Measurements from ENCODE around the gene HIVEP3.
A peak's percentile ranks its signal among the peaks of the same experiment; 100 is the strongest.

Gene HIVEP3

DNA sequence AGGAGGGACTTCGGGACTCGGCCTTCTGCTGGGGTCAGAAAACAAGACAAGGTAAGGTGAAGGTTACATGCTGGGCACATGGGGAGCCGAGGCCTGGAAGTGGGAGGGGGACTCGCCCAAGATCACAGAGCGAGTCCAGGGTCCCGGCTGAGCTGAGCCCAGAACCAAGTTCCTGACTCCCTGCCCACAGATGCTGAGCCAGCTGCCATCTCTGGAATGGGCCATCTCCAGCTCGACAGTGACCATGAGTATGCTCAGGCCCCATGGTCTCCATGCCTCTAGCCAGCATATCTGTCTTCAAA lies 407.5 kb downstream of the HIVEP3 start:
- no peaks in the 10 kb centered on the region for H3K9me3 ChIP-seq (replicated peaks in 1 of 2; ENCODE audit: control insufficient read depth in 2 of 2, insufficient read depth in 1 of 2, low read depth in 1 of 2, low read length in 2 of 2)
- H3K14ac ChIP-seq (ENCODE audit: low read length), result peak overlapping the region; percentile 83
- no peak overlapping the region for H3K23ac ChIP-seq (ENCODE audit: low read depth, low read length, poor library complexity)
- peak overlapping the region; percentile 13 for H2BK5ac ChIP-seq (ENCODE audit: low read length)
- H2AK5ac ChIP-seq (ENCODE audit: low read depth, low read length), result peak overlapping the region; percentile 60
- no CpG with 5 or more reads among the region's 7 CpGs for WGBS, 2 donors (ENCODE audit: extremely low coverage in 2 of 2, insufficient read length in 2 of 2, insufficient replicate concordance in 1 of 2)
- H2BK12ac ChIP-seq (ENCODE audit: low read length), result no peak overlapping the region
- H3K27me3 ChIP-seq (ENCODE audit: control insufficient read depth in 3 of 3, insufficient read depth in 3 of 3, low read depth in 1 of 3, low read length in 3 of 3), result no peaks in the 10 kb centered on the region
- H3K27ac ChIP-seq (replicated peaks; ENCODE audit: low read length), result no peak overlapping the region
- no peak overlapping the region for H2BK15ac ChIP-seq (ENCODE audit: low read length)
- H3K18ac ChIP-seq (ENCODE audit: low read length), result peak overlapping the region; percentile 41
- no peak overlapping the region for H3K4me2 ChIP-seq (ENCODE audit: insufficient read depth, low read length, poor library complexity, severe bottlenecking)
- H3K4me3 ChIP-seq (ENCODE audit: low read length in 2 of 2), result no peak overlapping the region
- H2BK120ac ChIP-seq (ENCODE audit: low read depth, low read length), result no peak overlapping the region
- no peak overlapping the region for H4K8ac ChIP-seq (ENCODE audit: low read depth, low read length)
- no peak overlapping the region for H4K91ac ChIP-seq (ENCODE audit: low read depth, low read length, poor library complexity)
- no peaks in the 10 kb centered on the region for H3K36me3 ChIP-seq (replicated peaks in 1 of 2; ENCODE audit: control insufficient read depth in 2 of 2, insufficient read depth in 2 of 2, low read length in 2 of 2)
- H3K4me1 ChIP-seq (ENCODE audit: control insufficient read depth in 2 of 2, insufficient read depth in 1 of 2, low read depth in 1 of 2, low read length in 2 of 2), result peaks cover 14% of the 10 kb centered on the region in 2 donors
- H2AFZ ChIP-seq (ENCODE audit: low read length), result no peak overlapping the region
- no peak overlapping the region for H3K4ac ChIP-seq (ENCODE audit: low read length)
- no peaks in the 10 kb centered on the region for H3K79me1 ChIP-seq (ENCODE audit: low read depth, low read length)
- H3K9ac ChIP-seq (ENCODE audit: low read depth, low read length, poor library complexity), result peak overlapping the region; percentile 31
- no peak for DNase-seq (ENCODE audit: low spot score)

DNA sequence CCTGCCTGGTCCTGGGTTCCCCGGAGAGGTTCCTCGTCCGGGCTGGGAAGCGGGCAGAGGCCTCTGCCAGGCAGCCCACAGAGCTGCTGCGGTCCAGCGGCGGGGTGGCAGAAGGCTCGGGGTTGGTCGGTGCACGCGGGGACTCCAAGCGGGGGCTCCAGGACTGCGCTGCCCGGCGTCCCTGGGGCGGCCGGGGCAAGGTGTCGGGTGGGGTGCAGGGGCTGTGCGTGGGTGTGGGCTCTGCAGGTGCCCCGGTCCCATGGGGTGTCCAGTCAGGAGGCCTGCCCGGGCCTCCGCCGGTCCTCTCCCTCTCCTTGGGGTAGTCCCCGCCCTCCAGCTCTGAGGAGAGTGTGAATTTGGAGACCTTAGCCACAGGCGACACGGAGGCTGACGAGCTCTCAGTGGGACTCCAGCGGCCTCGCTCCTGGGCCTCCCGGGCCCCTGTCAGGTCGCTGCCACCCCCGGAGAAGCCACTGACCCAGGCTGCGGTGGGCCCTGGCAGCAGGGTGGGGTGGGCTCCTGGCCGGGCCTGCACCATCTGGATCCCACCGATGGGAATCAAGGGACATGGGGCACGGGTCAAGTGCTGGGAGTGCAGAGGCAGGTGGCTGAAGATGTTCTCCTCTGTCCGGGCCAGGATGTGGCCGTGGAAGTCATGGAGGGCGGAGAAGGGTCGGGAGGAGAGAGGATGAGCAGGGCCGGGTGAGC lies 408.0 kb downstream of the HIVEP3 start:
- no peak for DNase-seq (ENCODE audit: low spot score)
- no peak overlapping the region for H2BK12ac ChIP-seq (ENCODE audit: low read length)
- no peak overlapping the region for H3K23ac ChIP-seq (ENCODE audit: low read depth, low read length, poor library complexity)
- H2BK5ac ChIP-seq (ENCODE audit: low read length), result peak overlapping the region; percentile 13
- no peak overlapping the region for H2AFZ ChIP-seq (ENCODE audit: low read length)
- no peaks in the 10 kb centered on the region for H3K36me3 ChIP-seq (replicated peaks in 1 of 2; ENCODE audit: control insufficient read depth in 2 of 2, insufficient read depth in 2 of 2, low read length in 2 of 2)
- no peak overlapping the region for H3K4me2 ChIP-seq (ENCODE audit: insufficient read depth, low read length, poor library complexity, severe bottlenecking)
- no peaks in the 10 kb centered on the region for H3K27me3 ChIP-seq (ENCODE audit: control insufficient read depth in 3 of 3, insufficient read depth in 3 of 3, low read depth in 1 of 3, low read length in 3 of 3)
- H2BK120ac ChIP-seq (ENCODE audit: low read depth, low read length), result no peak overlapping the region
- no peak overlapping the region for H2BK15ac ChIP-seq (ENCODE audit: low read length)
- no peak overlapping the region for H4K8ac ChIP-seq (ENCODE audit: low read depth, low read length)
- peaks cover 12% of the 10 kb centered on the region in 2 donors for H3K4me1 ChIP-seq (ENCODE audit: control insufficient read depth in 2 of 2, insufficient read depth in 1 of 2, low read depth in 1 of 2, low read length in 2 of 2)
- peak overlapping the region; percentile 31 for H3K9ac ChIP-seq (ENCODE audit: low read depth, low read length, poor library complexity)
- no CpG with 5 or more reads among the region's 41 CpGs for WGBS, 2 donors (ENCODE audit: extremely low coverage in 2 of 2, insufficient read length in 2 of 2, insufficient replicate concordance in 1 of 2)
- H3K9me3 ChIP-seq (replicated peaks in 1 of 2; ENCODE audit: control insufficient read depth in 2 of 2, insufficient read depth in 1 of 2, low read depth in 1 of 2, low read length in 2 of 2), result no peaks in the 10 kb centered on the region
- H3K27ac ChIP-seq (replicated peaks; ENCODE audit: low read length), result no peak overlapping the region
- no peak overlapping the region for H3K4me3 ChIP-seq (ENCODE audit: low read length in 2 of 2)
- no peak overlapping the region for H3K4ac ChIP-seq (ENCODE audit: low read length)
- H3K79me1 ChIP-seq (ENCODE audit: low read depth, low read length), result peaks cover 2% of the 10 kb centered on the region
- peak overlapping the region; percentile 41 for H3K18ac ChIP-seq (ENCODE audit: low read length)
- H4K91ac ChIP-seq (ENCODE audit: low read depth, low read length, poor library complexity), result no peak overlapping the region
- H3K14ac ChIP-seq (ENCODE audit: low read length), result no peak overlapping the region
- H2AK5ac ChIP-seq (ENCODE audit: low read depth, low read length), result peak overlapping the region; percentile 60

DNA sequence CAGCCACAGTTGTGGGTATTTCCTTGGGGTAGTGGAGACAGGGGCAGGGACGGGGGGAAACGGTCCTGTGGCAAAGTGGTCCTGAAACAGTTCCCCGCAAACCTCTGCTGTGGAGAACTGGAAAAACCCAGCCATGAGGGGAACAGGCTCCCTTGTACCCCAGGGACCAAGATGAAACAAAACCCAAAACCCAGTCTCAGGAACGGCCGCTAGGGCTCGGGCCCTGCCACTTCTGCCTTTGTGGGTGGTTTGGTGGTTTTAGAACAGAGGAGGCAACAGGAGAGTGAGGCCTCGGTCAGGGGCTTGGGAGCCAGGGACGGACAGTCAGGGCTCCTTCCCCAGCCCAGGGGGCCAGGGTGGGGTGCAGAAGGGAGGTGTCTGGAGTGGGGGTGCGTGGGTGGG lies 409.5 kb downstream of the HIVEP3 start:
- H3K9me3 ChIP-seq (replicated peaks in 1 of 2; ENCODE audit: control insufficient read depth in 2 of 2, insufficient read depth in 1 of 2, low read depth in 1 of 2, low read length in 2 of 2), result no peaks in the 10 kb centered on the region
- H3K4me1 ChIP-seq (ENCODE audit: control insufficient read depth in 2 of 2, insufficient read depth in 1 of 2, low read depth in 1 of 2, low read length in 2 of 2), result peaks cover 6 to 8% of the 10 kb centered on the region in 2 donors
- no peak overlapping the region for H3K4ac ChIP-seq (ENCODE audit: low read length)
- no peak overlapping the region for H3K27ac ChIP-seq (replicated peaks; ENCODE audit: low read length)
- no peak overlapping the region for H2BK5ac ChIP-seq (ENCODE audit: low read length)
- peaks cover 2% of the 10 kb centered on the region for H3K79me1 ChIP-seq (ENCODE audit: low read depth, low read length)
- no peak overlapping the region for H2BK120ac ChIP-seq (ENCODE audit: low read depth, low read length)
- DNase-seq (ENCODE audit: low spot score), result no peak
- no peak overlapping the region for H3K4me3 ChIP-seq (ENCODE audit: low read length in 2 of 2)
- no CpG with 5 or more reads among the region's 9 CpGs for WGBS, 2 donors (ENCODE audit: extremely low coverage in 2 of 2, insufficient read length in 2 of 2, insufficient replicate concordance in 1 of 2)
- H2AFZ ChIP-seq (ENCODE audit: low read length), result no peak overlapping the region
- H2BK15ac ChIP-seq (ENCODE audit: low read length), result no peak overlapping the region
- H3K18ac ChIP-seq (ENCODE audit: low read length), result peak overlapping the region; percentile 27
- no peaks in the 10 kb centered on the region for H3K36me3 ChIP-seq (replicated peaks in 1 of 2; ENCODE audit: control insufficient read depth in 2 of 2, insufficient read depth in 2 of 2, low read length in 2 of 2)
- no peak overlapping the region for H3K23ac ChIP-seq (ENCODE audit: low read depth, low read length, poor library complexity)
- no peak overlapping the region for H4K91ac ChIP-seq (ENCODE audit: low read depth, low read length, poor library complexity)
- H3K4me2 ChIP-seq (ENCODE audit: insufficient read depth, low read length, poor library complexity, severe bottlenecking), result no peak overlapping the region
- H4K8ac ChIP-seq (ENCODE audit: low read depth, low read length), result no peak overlapping the region
- no peak overlapping the region for H2AK5ac ChIP-seq (ENCODE audit: low read depth, low read length)
- H3K14ac ChIP-seq (ENCODE audit: low read length), result peak overlapping the region; percentile 25
- no peak overlapping the region for H3K9ac ChIP-seq (ENCODE audit: low read depth, low read length, poor library complexity)
- no peak overlapping the region for H2BK12ac ChIP-seq (ENCODE audit: low read length)
- no peaks in the 10 kb centered on the region for H3K27me3 ChIP-seq (ENCODE audit: control insufficient read depth in 3 of 3, insufficient read depth in 3 of 3, low read depth in 1 of 3, low read length in 3 of 3)

DNA sequence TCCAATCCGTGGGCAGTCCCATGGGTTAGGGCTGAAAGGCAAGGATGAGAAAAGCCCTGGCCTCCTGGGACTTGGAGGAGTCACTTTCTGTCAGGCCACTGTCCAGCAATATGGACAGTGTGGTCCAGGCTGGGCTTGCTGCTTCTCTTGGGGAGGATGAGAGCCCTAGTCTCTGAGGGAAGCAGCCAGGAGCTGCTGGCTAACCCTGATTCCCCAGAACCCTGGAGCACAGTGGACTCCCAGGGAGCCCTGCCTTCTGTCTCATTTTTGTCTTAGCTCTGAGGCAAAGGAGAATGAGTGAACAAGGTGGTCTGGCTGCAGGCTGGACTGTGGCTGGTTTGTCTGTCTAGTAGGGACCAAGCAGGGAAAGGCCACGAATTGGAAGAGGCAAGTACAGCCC lies 410.4 kb downstream of the HIVEP3 start:
- Histone ChIP-seq H4K8ac (ENCODE audit: low read depth, low read length) (no peak overlapping the region), H4K91ac (ENCODE audit: low read depth, low read length, poor library complexity) (no peak overlapping the region), H3K4ac (ENCODE audit: low read length) (no peak overlapping the region), H2AK5ac (ENCODE audit: low read depth, low read length) (no peak overlapping the region), H3K14ac (ENCODE audit: low read length) (no peak overlapping the region), H3K23ac (ENCODE audit: low read depth, low read length, poor library complexity) (no peak overlapping the region), H3K4me2 (ENCODE audit: insufficient read depth, low read length, poor library complexity, severe bottlenecking) (no peak overlapping the region), H3K27ac (replicated peaks; ENCODE audit: low read length) (no peak overlapping the region), H3K9ac (ENCODE audit: low read depth, low read length, poor library complexity) (no peak overlapping the region), H2BK15ac (ENCODE audit: low read length) (no peak overlapping the region), H3K27me3 (ENCODE audit: control insufficient read depth in 3 of 3, insufficient read depth in 3 of 3, low read depth in 1 of 3, low read length in 3 of 3) (no peaks in the 10 kb centered on the region), H2AFZ (ENCODE audit: low read length) (peak overlapping the region; percentile 48), H3K4me1 (ENCODE audit: control insufficient read depth in 2 of 2, insufficient read depth in 1 of 2, low read depth in 1 of 2, low read length in 2 of 2) (peaks cover 8 to 9% of the 10 kb centered on the region in 2 donors), H3K18ac (ENCODE audit: low read length) (peak overlapping the region; percentile 5), H3K4me3 (ENCODE audit: low read length in 2 of 2) (no peak overlapping the region), H2BK5ac (ENCODE audit: low read length) (no peak overlapping the region), H3K36me3 (replicated peaks in 1 of 2; ENCODE audit: control insufficient read depth in 2 of 2, insufficient read depth in 2 of 2, low read length in 2 of 2) (no peaks in the 10 kb centered on the region), H3K79me1 (ENCODE audit: low read depth, low read length) (peaks cover 2% of the 10 kb centered on the region), H2BK12ac (ENCODE audit: low read length) (no peak overlapping the region), H3K9me3 (replicated peaks in 1 of 2; ENCODE audit: control insufficient read depth in 2 of 2, insufficient read depth in 1 of 2, low read depth in 1 of 2, low read length in 2 of 2) (peaks cover 0 to 2% of the 10 kb centered on the region in 2 donors), H2BK120ac (ENCODE audit: low read depth, low read length) (no peak overlapping the region)
- no CpG with 5 or more reads among the region's 2 CpGs for WGBS, 2 donors (ENCODE audit: extremely low coverage in 2 of 2, insufficient read length in 2 of 2, insufficient replicate concordance in 1 of 2)
- no peak for DNase-seq (ENCODE audit: low spot score)
